Measurements from ENCODE around the gene PSORS1C2.

The PSORS1C2 gene

GRCh38 chr6:31168606-31169005 is 29.7 kb upstream of the PSORS1C2 start:
- TF ChIP-seq USF1 (IDR thresholded peaks at IDR 0.05), result no peak

- TF ChIP-seq EGR1 (IDR thresholded peaks at IDR 0.05) (no peak), YY1 (IDR thresholded peaks at IDR 0.05; ENCODE audit: low read depth) (no peak)
Measured at GRCh38 chr6:31165986-31166385, 27.1 kb upstream of the PSORS1C2 start.

GRCh38 chr6:31163922-31164321 is 25.1 kb upstream of the PSORS1C2 start:
- TF ChIP-seq CREB1 (IDR thresholded peaks at IDR 0.05; ENCODE audit: low read depth) (no peak), USF1 (IDR thresholded peaks at IDR 0.05) (no peak), CEBPB (IDR thresholded peaks at IDR 0.05) (no peak), MAX (IDR thresholded peaks at IDR 0.05) (no peak), TCF12 (IDR thresholded peaks at IDR 0.05; ENCODE audit: low read depth) (no peak), TAF1 (IDR thresholded peaks at IDR 0.05; ENCODE audit: low read depth) (no peak)

- TF ChIP-seq TEAD4 (IDR thresholded peaks at IDR 0.05), result no peak
- TF ChIP-seq CEBPB (IDR thresholded peaks at IDR 0.05), result no peak
- TF ChIP-seq TCF12 (IDR thresholded peaks at IDR 0.05; ENCODE audit: low read depth), result no peak
- no peak for TF ChIP-seq MAX (IDR thresholded peaks at IDR 0.05)
- TF ChIP-seq REST (IDR thresholded peaks at IDR 0.05; ENCODE audit: low read depth), result no peak
Measured at GRCh38 chr6:31162463-31163165, 23.7 kb upstream of the PSORS1C2 start.

GRCh38 chr6:31161216-31162126 is 22.6 kb upstream of the PSORS1C2 start:
- TF ChIP-seq REST (IDR thresholded peaks at IDR 0.05; ENCODE audit: low read depth) (no peak), NFIC (IDR thresholded peaks at IDR 0.05) (no peak), TAF1 (IDR thresholded peaks at IDR 0.05; ENCODE audit: low read depth) (no peak), USF1 (IDR thresholded peaks at IDR 0.05) (no peak), YY1 (IDR thresholded peaks at IDR 0.05; ENCODE audit: low read depth) (no peak), ZBTB7A (IDR thresholded peaks at IDR 0.05; ENCODE audit: low read depth) (no peak), MAX (IDR thresholded peaks at IDR 0.05) (no peak)

- no peak for TF ChIP-seq MAX (IDR thresholded peaks at IDR 0.05)
- no peak for TF ChIP-seq RAD21 (IDR thresholded peaks at IDR 0.05; ENCODE audit: low read depth)
- no peak for TF ChIP-seq EGR1 (IDR thresholded peaks at IDR 0.05)
- TF ChIP-seq NFIC (IDR thresholded peaks at IDR 0.05), result no peak
- TF ChIP-seq FOXM1 (IDR thresholded peaks at IDR 0.05; ENCODE audit: borderline replicate concordance, low read depth), result no peak
- no peak for TF ChIP-seq YY1 (IDR thresholded peaks at IDR 0.05; ENCODE audit: low read depth)
- TF ChIP-seq CEBPB (IDR thresholded peaks at IDR 0.05), result no peak
- no peak for TF ChIP-seq ZBTB7A (IDR thresholded peaks at IDR 0.05; ENCODE audit: low read depth)
- no peak for TF ChIP-seq TCF12 (IDR thresholded peaks at IDR 0.05; ENCODE audit: low read depth)
- TF ChIP-seq EP300 (IDR thresholded peaks at IDR 0.05; ENCODE audit: borderline replicate concordance), result no peak
- TF ChIP-seq USF1 (IDR thresholded peaks at IDR 0.05), result no peak
Measured at GRCh38 chr6:31158863-31159855, 20.3 kb upstream of the PSORS1C2 start.

All from Ishikawa (cell line).